Cardiac muscle cell (in vitro differentiated cells and primary cell): ENCODE data around the gene RIMBP2. TPM values are rescaled to one million over a fixed set of nuclear protein-coding genes. Genes with fewer than 3 reads are reported as not detected.

Experiments used
- DNase-seq, 2 donors: peaks; one replicate each; pipeline versions ENCODE4 v3.0.0 to v3.0.0-alpha.2; 2010 to 2017; ENCODE audit warnings: low read depth in 1 of 2, low spot score in 1 of 2
- H3K27ac ChIP-seq: fragments of 200-600 bp; sonication (generic); 2 replicates; pipeline ENCODE4 v1.5.1; 2016
- H3K27me3 ChIP-seq: fragments of 200-600 bp; sonication (generic); 2 replicates; pipeline ENCODE4 v1.6.0; 2016; ENCODE audit warnings: control low read depth
- H3K36me3 ChIP-seq: fragments of 200-600 bp; sonication (generic); 2 replicates; pipeline ENCODE4 v1.5.1; 2016; ENCODE audit warnings: control low read depth
- H3K4me1 ChIP-seq: fragments of 200-600 bp; sonication (generic); 2 replicates; pipeline ENCODE4 v1.8.1; 2017; ENCODE audit warnings: low read depth, mild to moderate bottlenecking, mixed run types
- H3K4me3 ChIP-seq: fragments of 200-600 bp; sonication (generic); 2 replicates; pipeline ENCODE4 v1.5.1; 2016; ENCODE audit warnings: mild to moderate bottlenecking
- H3K9me3 ChIP-seq: fragments of 200-600 bp; sonication (generic); 2 replicates; pipeline ENCODE4 v1.5.1; 2017; ENCODE audit warnings: low read depth, mild to moderate bottlenecking, control low read depth
- CTCF ChIP-seq: IDR thresholded peaks from 2 replicates; pipeline ENCODE4 v1.5.1; 2012; ENCODE audit warnings: low read depth, mild to moderate bottlenecking, low read length
- polyA plus RNA-seq: library from polyadenylated mRNA; unstranded; fragments of >200 nt; fragmentation: Nextera tagmentation; extraction: Ambion mirVana; gene quantifications from 2 replicates; pipeline ENCODE4 v1.2.1, GENCODE V29; 2016
- total RNA-seq: library from RNA; depleted of rRNA; stranded (reverse); fragments of >200 nt; gene quantifications from 2 replicates; pipeline ENCODE4 v1.2.3, GENCODE V29; 2016

Gene RIMBP2
- total and polyA plus RNA-seq, 2 experiments from 2014 or later, result 2.6 to 10.5 TPM

GRCh38 chr12:130428116-130428515, 288.0 kb downstream of the RIMBP2 start:
- H3K27me3 ChIP-seq, result no peaks in the 10 kb centered on the region
- no peaks in the 10 kb centered on the region for H3K4me1 ChIP-seq
- no peak overlapping the region for H3K27ac ChIP-seq
- no peaks in the 10 kb centered on the region for H3K36me3 ChIP-seq
- TF ChIP-seq CTCF, result no peak
- no peak overlapping the region for H3K4me3 ChIP-seq
- H3K9me3 ChIP-seq, result no peaks in the 10 kb centered on the region
- DNase-seq, result no peak

- Histone ChIP-seq H3K27me3 (no peaks in the 10 kb centered on the region), H3K4me1 (no peaks in the 10 kb centered on the region), H3K36me3 (no peaks in the 10 kb centered on the region), H3K4me3 (no peak overlapping the region), H3K27ac (no peak overlapping the region), H3K9me3 (no peaks in the 10 kb centered on the region)
- no peak for DNase-seq
- TF ChIP-seq CTCF, result no peak
Measured at GRCh38 chr12:130427381-130427887, 288.7 kb downstream of the RIMBP2 start.

GRCh38 chr12:130425698-130426245, 290.3 kb downstream of the RIMBP2 start:
- no peaks in the 10 kb centered on the region for H3K4me1 ChIP-seq
- H3K4me3 ChIP-seq, result no peak overlapping the region
- H3K27ac ChIP-seq, result no peak overlapping the region
- H3K9me3 ChIP-seq, result no peaks in the 10 kb centered on the region
- H3K36me3 ChIP-seq, result no peaks in the 10 kb centered on the region
- H3K27me3 ChIP-seq, result no peaks in the 10 kb centered on the region
- no peak for DNase-seq
- no peak for TF ChIP-seq CTCF

GRCh38 chr12:130424858-130425697, 291.0 kb downstream of the RIMBP2 start:
- DNase-seq, result no peak

More at GRCh38 chr12:130424858-130425697, 291.0 kb downstream of the RIMBP2 start:
- no peak overlapping the region for H3K4me3 ChIP-seq
- no peaks in the 10 kb centered on the region for H3K9me3 ChIP-seq
- no peaks in the 10 kb centered on the region for H3K36me3 ChIP-seq
- H3K27me3 ChIP-seq, result no peaks in the 10 kb centered on the region
- TF ChIP-seq CTCF, result no peak
- no peaks in the 10 kb centered on the region for H3K4me1 ChIP-seq
- H3K27ac ChIP-seq, result no peak overlapping the region
